Globus pallidus (tissue), 1 donor: ENCODE measurements around the gene FBLIM1.

Experiments used
- DNase-seq: peaks from one replicate; pipeline ENCODE4 v3.0.0-alpha.2; 2015; ENCODE audit warnings: low spot score

Gene FBLIM1, protein sequence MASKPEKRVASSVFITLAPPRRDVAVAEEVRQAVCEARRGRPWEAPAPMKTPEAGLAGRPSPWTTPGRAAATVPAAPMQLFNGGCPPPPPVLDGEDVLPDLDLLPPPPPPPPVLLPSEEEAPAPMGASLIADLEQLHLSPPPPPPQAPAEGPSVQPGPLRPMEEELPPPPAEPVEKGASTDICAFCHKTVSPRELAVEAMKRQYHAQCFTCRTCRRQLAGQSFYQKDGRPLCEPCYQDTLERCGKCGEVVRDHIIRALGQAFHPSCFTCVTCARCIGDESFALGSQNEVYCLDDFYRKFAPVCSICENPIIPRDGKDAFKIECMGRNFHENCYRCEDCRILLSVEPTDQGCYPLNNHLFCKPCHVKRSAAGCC

DNA sequence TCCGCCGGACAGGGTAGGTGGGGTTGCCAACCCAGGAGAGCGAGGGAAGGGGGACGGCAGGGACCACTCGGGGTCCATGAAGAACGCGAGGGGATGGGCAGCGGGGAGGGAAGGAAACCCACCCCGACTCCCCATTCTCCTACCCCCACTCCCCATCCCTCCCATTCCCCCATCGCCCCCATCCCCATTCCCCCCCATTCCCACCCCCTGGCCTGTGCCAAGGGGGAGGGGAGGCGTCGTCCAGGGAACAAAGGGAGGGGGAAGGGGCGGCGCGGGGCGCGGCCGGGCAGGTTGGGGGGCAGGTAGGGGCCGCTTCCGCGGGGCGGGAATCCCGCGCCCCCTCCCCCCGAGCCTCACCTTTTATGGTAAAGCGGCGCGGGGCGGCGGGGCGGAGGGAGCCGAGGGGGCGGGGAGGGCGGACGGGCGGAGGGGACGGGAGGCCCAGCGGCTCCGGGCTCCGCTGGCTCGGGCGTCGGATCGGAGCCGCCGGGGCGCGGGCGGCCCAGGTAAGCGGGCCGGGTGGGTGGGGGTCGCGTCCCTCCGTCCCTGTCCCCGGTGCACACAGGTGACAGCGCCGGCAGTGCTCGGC, at the start of gene FBLIM1:
TSS of gene FBLIM1 (plus strand) at position 453 of the 589 bp plus-strand sequence. CDS start 6,189 bp downstream, outside the sequence.
- DNase-seq = no peak

DNA sequence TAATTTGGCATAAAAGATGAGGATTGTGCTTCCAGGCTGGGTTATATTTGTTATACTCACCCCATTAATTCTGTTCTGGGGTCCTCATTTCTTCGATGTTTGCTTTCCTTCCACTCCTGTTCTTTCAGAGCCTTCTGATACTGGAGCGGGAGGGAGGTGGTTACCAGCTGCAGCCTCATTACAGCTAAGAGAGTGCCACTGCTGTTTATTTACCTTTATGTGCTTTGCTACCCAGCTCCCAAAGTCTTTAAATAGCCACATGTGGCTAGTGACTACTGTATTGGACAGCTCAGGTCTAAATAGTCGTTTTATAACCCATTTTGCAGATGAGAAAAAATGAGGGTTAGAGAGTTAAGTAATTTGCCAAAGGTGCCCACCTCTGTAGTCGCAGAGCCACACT, 49.4 kb upstream of the FBLIM1 start:
- DNase-seq = no peak

DNA sequence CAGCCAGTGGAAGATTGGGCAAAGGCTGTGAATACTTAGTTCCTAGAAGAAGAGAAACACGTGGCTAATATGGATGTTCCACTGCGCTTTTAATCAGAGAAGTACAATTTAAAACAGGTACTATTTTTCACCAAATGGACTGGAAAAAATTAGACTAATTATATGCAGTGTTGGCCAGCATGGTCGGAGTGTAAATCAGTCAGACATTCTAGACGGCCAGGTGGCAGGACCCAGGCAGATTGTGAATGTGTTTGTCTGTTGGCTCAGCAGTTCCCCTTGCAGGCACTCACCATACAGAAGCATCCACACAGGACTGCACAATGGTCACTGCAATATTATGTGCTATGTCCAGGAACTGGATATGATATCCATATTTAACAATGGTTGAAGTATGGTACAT, 46.4 kb upstream of the FBLIM1 start:
- no peak for DNase-seq

DNA sequence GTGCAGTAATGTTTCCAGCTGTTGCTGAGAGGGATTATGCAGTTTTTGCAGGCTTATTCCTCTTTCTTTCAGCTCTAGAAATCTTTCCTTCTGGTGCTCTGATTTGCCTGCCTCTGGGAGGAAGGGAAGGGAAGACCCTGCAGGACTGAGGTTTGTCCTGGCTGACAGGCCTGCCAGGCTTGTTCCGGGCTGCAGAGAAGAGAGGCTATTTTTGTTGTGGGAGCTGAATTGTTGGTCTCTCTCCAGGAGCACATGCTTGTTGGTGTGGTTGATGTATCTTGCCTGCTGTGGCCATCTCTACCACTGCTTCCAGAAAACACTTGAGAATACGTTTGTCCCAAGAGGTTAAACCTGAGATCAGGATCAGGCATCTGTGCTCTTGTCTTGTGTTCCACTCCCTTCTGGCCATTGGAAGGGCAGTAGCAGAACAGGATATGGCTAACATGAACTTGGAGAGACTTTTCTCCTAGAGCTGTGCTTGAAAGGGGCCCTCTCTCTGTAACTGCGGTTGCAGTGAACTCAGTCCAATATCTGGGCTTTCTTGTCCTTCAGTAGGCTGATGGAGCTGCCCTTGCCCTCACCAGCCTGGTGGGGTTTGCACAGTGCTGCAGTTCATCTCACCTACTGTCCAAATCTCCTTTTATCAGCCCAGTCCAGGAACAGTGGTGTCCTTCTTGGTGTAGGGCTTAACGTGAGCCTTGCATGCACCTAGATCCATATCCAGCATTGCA, 44.0 kb upstream of the FBLIM1 start:
- DNase-seq = peak; percentile 85

DNA sequence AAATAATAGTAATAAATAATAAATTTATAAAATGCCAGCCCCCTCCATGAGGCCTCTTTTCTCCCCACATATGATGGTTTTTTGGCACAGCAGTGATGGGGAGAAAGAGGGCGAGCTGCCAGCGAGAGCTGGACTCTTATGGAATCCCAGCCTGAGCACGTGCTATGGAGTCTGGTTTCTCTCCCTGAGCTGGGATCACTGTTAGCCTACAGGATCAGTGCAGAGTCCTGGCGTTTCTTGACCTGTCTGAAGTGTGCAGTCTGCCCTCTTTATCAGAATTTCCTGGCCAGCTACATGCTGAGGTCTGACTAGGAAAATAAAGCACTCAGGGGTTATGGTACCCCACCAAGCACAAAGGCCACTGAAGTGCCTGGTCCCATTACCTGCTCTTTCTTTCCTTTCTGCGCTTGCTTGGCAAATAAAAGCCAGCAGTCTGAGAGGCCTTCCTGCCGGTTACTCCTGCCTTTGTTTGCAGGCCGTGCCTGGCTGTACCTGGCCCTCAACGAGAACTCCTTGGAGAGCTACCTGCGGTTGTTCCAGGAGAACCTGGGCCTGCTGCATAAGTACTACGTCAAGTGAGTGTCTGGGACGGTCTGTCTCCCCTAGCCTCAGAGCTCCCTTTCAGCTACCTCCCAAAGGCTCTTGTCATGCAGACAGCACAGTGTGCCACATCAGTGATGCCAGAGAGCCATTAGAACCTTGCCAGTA, 41.0 kb upstream of the FBLIM1 start:
- DNase-seq = no peak

DNA sequence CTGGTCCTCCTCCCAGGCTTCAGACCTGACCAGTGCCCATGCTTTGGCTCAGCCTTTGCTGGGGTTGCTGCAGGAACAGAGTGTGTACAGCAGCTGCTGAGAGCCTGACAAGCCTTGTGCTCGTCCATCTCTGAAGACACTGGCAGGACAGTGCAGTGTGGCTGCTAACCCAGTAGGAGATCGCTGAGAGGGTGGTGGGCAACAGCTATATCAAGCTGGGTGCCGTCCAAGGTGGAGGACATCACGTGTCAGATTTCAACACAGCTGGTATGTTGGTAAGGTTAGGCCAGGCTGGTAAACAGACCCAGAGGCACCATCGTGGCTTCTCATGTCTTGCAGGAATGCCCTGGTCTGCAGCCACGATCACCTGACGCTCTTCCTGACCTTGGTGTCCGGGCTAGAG, 40.4 kb upstream of the FBLIM1 start:
- no peak for DNase-seq

DNA sequence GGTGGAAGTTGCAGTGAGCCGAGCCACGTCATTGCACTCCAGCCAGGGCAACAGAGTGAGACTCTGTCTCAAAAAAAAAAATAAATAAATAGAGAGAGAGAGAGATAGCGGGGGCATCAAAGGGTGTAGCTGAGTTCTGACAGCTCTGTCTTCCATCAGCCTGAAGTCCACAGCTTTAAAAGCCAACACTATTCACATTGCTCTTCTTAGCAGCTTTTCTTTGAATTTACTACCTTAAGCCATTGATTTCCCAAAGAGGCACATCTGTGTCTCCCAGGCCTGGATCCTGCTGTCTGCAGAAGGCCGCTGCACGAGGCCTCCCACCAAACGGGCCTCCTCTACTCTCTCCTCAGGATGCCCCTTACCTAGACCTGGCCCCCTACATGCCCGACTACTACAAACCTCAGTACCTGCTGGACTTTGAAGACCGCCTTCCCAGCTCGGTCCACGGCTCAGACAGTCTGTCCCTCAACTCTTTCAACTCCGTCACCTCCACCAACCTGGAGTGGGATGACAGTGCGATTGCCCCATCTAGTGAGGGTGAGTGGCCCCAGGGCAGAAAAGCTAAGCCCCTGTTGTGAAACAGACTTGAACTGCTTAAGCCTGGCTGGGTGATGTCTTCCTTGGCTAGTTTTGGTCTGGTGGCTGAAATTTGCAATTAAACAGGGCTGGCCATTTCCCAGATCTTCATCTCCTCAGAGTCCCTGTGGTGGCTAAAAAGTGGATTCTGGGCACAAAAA, 39.0 kb upstream of the FBLIM1 start:
- no peak for DNase-seq

DNA sequence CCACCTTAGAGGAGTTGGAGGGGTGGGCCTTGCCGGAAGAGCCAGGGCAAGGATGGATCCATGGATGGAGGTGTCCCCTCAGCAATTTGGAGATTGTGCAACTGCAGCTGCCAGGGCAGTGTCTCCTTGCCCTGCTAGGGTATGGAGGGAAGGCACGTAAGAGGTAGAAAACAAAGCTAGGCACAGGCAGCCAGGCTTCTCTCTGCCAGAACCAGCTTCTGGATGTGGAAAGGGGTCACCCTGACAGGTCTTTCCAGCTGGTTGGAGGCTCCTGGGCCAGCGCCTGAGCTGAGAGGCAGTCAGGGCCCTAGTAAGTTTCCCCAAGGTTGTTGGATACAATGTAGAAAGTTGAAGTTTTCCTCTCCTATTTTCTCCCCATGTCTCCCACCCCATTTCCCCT, 37.7 kb upstream of the FBLIM1 start:
- DNase-seq = no peak

DNA sequence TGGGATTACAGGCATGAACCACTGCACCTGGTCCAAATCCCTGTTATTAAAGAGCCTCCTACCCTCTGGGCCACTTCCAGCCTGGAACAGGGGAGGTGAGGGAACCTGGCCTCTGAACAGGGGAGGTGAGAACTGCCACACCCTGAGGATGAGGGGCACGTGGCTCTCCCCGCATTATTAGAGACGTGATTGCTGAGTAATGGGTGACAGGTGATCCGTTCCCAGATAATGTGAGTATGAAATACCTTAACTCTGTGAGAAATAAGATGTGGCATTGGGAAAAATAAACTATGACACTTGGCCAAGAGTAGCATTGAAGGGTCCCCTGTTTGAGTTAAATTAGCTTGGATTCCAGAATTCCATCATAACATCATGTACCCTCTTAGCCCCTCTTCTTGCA, 36.2 kb upstream of the FBLIM1 start:
- no peak for DNase-seq

DNA sequence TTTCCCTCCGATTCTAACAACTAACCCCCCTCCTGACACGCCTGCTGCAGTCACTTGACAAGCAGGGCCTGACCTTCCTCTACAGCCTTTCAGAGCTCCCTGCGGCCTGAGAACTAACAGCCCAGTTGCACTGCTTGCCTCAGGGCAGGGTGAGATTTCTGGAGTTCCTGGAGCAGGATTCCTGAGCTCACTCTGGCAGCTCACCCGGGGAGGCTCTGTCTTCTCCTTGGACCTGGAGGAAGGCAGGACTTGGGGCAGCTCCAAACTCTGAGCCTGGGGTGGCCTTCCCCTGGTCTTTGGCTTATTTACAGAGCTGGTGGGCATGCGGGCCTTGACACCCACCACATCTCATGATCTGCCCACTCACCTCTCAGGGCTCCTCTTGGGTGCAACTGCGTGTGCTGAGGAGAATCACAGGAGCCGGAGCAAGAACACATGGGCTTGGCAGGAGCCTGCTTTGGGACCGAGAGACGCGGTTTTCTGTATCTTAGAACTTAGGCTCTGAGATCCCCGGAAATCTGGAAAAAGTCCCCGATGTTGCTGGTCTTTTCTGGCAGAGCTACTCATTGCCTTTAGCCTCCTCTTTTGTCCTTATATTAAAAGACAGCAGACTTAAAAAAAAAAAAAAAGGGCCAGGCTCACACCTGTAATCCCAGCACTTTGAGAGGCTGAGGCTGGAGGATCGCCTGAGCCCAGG, 35.6 kb upstream of the FBLIM1 start:
- DNase-seq = no peak

DNA sequence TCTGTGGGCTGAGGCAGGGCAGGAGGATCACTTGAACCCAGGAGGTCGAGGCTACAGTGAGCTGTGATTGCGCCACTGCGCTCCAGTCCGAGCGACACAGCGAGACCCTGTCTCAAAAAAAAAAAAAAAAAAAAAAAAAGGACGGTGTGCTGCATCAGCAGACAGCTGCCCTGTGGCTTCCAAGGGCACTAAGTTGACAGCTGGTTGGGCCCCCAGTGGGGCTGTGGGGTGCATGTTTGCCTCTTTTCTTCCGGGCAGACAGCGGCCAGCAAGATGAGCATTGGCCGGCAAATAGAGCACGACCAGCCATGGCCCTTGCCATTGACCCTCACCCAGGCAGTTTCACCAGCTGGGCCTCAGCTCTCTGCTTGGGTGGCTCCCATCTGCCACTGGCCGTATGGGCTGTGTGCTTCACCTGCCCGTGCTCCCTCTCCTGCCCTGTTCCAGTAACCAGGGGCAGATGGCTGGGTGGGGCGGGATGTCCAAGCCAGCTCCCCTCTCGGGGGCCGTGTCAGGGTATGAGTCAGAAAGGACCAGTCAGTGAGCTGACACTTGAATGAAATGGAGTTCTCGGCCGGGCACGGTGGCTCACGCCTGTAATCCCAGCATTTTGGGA, 34.9 kb upstream of the FBLIM1 start:
- no peak for DNase-seq

DNA sequence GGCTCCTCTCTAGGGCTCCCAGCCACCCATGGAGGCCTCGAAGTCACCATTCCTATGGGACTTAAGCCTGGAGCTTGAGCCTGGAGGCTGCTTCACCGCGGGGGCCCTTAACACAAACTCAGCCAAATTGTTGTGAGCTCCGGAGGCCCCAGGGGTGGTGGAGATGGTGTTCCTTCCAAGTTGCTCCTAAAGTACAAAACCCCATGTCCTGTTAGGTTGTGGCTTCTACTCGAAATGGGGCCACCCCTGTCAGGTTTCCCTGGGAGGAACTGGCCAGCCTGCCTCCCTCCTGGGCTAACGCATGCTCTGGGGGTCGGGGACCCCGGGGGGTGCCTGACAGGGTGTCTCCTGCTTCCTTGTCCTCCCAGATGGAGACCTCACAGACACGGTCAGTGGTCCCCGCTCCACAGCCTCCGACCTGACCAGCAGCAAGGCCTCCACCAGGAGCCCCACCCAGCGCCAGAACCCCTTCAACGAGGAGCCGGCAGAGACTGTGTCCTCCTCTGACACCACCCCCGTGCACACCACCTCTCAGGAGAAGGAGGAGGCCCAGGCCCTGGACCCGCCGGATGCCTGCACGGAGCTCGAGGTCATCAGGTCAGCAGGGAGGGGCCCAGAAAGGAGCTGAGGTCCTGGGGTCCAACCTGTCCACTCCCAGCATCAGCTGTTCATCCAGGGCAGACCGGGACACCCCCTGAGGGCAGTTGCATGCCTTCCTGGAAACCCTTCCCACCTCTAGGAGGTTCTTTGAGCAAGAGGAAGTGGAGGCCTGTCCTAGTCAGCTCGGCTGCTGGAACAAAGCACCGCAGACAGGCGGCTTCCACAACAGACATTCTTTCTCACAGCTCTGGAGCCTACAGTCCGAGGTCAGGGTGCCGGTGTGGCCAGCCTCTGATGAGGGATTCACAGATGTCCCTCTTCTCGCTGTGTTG, 33.4 kb upstream of the FBLIM1 start:
- DNase-seq = no peak

DNA sequence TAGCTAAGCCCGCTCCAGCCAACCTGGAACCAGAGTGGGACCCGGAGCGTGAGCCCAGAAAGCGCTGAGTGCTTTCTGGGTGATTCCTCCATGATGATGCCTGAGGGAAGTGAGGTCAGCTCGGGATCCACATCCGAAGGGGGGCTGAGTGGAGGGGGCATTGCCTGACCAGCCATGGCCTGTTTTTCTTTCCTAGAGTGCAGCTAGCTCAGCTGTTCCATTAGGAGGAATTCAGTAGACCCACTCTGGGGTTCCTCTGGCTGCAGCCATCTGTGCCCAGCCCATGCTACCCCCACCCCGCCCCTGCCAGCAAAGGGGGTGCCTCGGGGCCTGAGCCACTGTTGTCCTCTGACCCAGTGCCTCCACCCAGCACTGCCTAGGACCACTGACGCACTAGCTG, 32.1 kb upstream of the FBLIM1 start:
- no peak for DNase-seq

DNA sequence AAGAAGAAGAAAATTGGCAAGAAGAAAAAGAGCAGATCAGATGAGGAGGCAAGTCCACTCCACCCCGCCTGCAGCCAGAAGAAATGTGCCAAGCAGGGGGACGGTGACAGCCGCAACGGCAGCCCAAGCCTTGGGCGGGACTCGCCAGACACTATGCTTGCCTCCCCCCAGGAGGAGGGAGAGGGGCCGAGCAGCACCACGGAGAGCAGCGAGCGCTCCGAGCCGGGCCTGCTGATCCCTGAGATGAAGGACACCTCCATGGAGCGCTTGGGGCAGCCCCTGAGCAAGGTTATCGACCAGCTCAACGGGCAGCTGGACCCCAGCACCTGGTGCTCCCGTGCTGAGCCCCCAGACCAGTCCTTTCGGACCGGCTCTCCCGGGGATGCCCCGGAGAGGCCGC, 31.6 kb upstream of the FBLIM1 start:
- no peak for DNase-seq

DNA sequence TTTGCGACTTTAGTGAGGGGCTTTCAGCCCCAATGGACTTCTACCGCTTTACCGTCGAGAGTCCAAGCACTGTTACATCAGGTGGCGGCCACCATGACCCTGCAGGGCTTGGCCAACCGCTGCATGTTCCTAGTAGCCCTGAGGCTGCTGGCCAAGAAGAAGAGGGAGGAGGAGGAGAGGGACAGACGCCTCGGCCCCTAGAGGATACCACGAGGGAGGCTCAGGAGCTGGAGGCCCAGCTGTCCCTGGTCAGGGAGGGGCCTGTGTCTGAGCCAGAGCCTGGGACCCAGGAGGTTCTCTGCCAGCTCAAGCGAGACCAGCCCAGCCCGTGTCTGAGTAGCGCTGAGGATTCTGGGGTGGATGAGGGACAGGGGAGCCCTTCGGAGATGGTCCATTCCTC, 31.2 kb upstream of the FBLIM1 start:
- DNase-seq = no peak

DNA sequence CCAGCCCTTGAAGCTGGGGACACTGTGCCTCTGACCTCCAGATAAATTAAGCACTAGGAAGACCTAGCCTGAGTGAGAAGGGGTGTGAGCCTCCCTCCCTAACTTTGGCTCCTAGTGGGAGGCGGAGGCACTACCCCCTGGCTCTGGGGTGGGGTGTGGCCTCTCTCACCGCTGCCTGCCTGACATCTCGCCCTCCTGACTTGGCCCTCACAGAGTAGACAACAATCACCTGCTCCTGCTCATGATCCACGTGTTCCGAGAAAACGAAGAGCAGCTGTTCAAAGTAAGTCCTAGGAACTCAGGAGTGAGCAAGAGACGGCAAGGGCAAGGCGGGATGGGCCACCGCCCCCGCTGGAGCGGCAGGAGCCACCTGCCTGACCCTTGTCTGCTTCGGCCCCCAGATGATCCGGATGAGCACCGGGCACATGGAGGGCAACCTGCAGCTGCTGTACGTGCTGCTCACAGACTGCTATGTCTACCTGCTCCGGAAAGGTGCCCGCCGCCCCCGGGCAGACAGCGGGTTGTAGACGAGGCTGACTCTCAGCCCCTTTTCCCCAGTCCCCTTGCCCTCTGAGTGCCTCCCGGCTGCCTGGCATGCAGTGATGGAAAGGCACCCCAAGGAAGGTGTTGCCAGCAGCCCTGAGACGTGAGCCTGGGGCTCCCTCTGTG, 30.6 kb upstream of the FBLIM1 start:
- DNase-seq = no peak

DNA sequence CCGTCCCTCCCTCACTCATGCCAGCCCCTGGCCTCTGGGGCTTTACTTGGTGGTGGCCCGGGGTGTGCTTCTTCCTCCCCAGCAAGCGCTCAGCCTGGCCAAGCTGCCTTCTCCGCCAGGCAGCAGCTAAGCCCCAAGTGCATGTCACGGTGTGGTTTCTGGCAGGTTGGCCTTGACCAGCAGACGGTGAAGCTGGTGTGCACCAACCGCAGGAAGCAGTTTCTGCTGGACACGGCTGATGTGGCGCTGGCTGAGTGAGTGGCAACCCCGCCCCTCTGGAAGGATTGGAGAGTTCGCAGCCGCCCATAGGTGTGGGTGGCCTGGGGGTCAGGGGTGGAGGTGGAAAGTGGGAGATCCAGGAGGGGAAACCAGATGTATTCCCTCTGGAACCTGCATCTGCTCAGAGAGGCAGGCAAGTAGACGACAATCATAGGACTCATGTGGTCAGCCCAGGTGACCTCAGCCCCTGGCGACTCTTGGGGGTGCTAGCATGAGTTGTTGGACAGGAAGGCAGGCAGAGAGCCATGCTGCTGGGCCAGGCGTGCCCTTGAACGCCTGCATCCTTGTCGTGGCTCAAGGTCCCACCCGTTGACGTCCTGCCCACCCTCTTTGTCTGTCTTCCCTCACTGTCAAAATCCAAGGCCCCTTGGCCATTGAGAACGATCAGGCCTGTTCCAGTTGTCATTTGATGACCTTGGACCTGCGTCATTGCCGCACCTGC, 29.5 kb upstream of the FBLIM1 start:
- no peak for DNase-seq

DNA sequence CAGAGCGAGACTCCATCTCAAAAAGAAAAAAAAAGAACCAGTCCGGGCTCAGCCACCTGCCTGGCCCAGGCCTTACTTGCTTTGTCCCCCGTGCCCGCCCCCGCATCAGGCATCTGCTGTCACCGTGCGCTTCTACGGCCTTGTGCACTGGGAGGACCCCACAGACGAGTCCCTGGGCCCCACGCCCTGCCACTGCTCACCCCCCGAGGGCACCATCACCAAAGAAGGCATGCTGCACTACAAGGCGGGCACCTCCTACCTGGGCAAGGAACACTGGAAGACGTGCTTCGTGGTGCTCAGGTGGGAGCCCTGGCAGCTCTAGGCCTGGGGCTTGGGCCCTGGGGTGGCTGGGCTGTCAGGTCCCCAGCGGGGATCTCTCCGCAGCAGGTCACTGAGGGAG, 28.2 kb upstream of the FBLIM1 start:
- no peak for DNase-seq
